H1 (cell line): ENCODE data around the gene SLC8A1. TPM values are rescaled to one million over a fixed set of nuclear protein-coding genes. Genes with fewer than 3 reads are reported as not detected.

Experiments used
- CTCF ChIA-PET: fragments of 300-600 bp; sonication (Branson Sonifier 250); formaldehyde crosslinking; loops from one replicate; lab custom pipeline; 2021; ENCODE audit not compliant: partially characterized antibody; lab: Charles Lee
- POLR2A ChIA-PET: fragments of 300-600 bp; sonication (Branson Sonifier 250); formaldehyde crosslinking; loops from one replicate; lab custom pipeline; 2021; ENCODE audit warnings: inconsistent platforms; ENCODE audit not compliant: partially characterized antibody; lab: Charles Lee
- DNase-seq, 2 experiments: peaks; one replicate each; pipeline versions ENCODE4 v3.0.0 to v3.0.0-alpha.2; 2010 to 2022; ENCODE audit warnings: low spot score in 2 of 2, low read depth in 1 of 2, mixed read lengths in 1 of 2
- FAIRE-seq: peaks from 2 replicates; lab custom pipeline; 2011; peaks lifted over from hg19 to GRCh38; lab: Jason Lieb, UNC
- H2AFZ ChIP-seq: 2 replicates; pipeline ENCODE4 v1.8.1; 2012; ENCODE audit warnings: low read length, inconsistent platforms
- H2AK5ac ChIP-seq: 2 replicates; pipeline ENCODE4 v1.6.1; 2013; ENCODE audit warnings: low read depth, low read length
- H2BK120ac ChIP-seq: replicated peaks from 2 replicates; pipeline ENCODE3; 2013; ENCODE audit warnings: low read depth, low read length, inconsistent platforms
- H2BK12ac ChIP-seq: 2 replicates; pipeline ENCODE4 v1.6.1; 2013; ENCODE audit warnings: low read depth, low read length
- H2BK15ac ChIP-seq: 2 replicates; pipeline ENCODE4 v1.6.1; 2013; ENCODE audit warnings: low read length
- H2BK20ac ChIP-seq: 2 replicates; pipeline ENCODE4 v1.6.1; 2013; ENCODE audit warnings: low read length
- H2BK5ac ChIP-seq: 2 replicates; pipeline ENCODE4 v1.6.1; 2013; ENCODE audit warnings: low read depth, low read length
- H3K14ac ChIP-seq: 2 replicates; pipeline ENCODE4 v1.6.1; 2013; ENCODE audit warnings: inconsistent platforms; ENCODE audit not compliant: insufficient read length
- H3K18ac ChIP-seq: 2 replicates; pipeline ENCODE4 v1.6.1; 2013; ENCODE audit warnings: low read length; ENCODE audit errors: extremely low read depth
- H3K23ac ChIP-seq: 2 replicates; pipeline ENCODE4 v1.6.1; 2013; ENCODE audit warnings: inconsistent platforms; ENCODE audit not compliant: insufficient read length
- H3K23me2 ChIP-seq: 2 replicates; pipeline ENCODE4 v1.6.1; 2013; ENCODE audit warnings: low read depth, low read length
- H3K27ac ChIP-seq: 2 replicates; pipeline ENCODE4 v1.6.1; 2011; ENCODE audit warnings: low read depth, low read length, inconsistent platforms
- H3K27me3 ChIP-seq, 4 experiments: replicated peaks in 1 of 4; 1 replicate in 1 of 4; 2 replicates in 3 of 4; pipeline versions ENCODE4 v1.6.1 to v1.8.1; 2011 to 2013; ENCODE audit warnings: low read length in 3 of 4, mild to moderate bottlenecking in 3 of 4, inconsistent platforms in 2 of 4, mixed read lengths in 2 of 4, moderate library complexity in 1 of 4; ENCODE audit not compliant: control insufficient read depth in 3 of 4, insufficient read depth in 3 of 4; ENCODE audit errors: extremely low read depth in 1 of 4
- H3K36me3 ChIP-seq, 4 experiments: 2 replicates each; pipeline versions ENCODE4 v1.6.1 to v1.8.1; 2011 to 2013; ENCODE audit warnings: mild to moderate bottlenecking in 4 of 4, low read length in 3 of 4, moderate library complexity in 2 of 4, control low read depth in 1 of 4, inconsistent platforms in 1 of 4; ENCODE audit not compliant: insufficient read depth in 4 of 4, control insufficient read depth in 2 of 4
- H3K4ac ChIP-seq: replicated peaks from 2 replicates; pipeline ENCODE3; 2013; ENCODE audit warnings: low read length, low read depth, mixed read lengths, inconsistent platforms; ENCODE audit not compliant: insufficient read length
- H3K4me1 ChIP-seq, 4 experiments: replicated peaks in 1 of 4; 1 replicate in 1 of 4; 2 replicates in 3 of 4; pipeline versions ENCODE4 v1.6.1 to v1.8.1; 2011 to 2013; ENCODE audit warnings: low read length in 3 of 4, inconsistent platforms in 2 of 4, mixed read lengths in 1 of 4; ENCODE audit not compliant: insufficient read depth in 4 of 4, control insufficient read depth in 3 of 4
- H3K4me2 ChIP-seq, 2 experiments: 2 replicates each; pipeline versions ENCODE4 v1.6.1 to v1.8.1; 2011 to 2013; ENCODE audit warnings: low read depth in 2 of 2, low read length in 2 of 2, control low read depth in 1 of 2, inconsistent platforms in 1 of 2, mild to moderate bottlenecking in 1 of 2; ENCODE audit not compliant: insufficient read depth in 1 of 2
- H3K4me3 ChIP-seq, 4 experiments: fragments of 200-600, 300-600 bp in 1 of 4; sonication (generic), shearing (Covaris generic), sonication (Bioruptor Twin) in 1 of 4; 2 replicates each; pipeline versions ENCODE4 v1.5.1 to v1.8.1; 2011 to 2016; ENCODE audit warnings: low read length in 4 of 4, low read depth in 3 of 4, control low read depth in 2 of 4, inconsistent platforms in 2 of 4, mild to moderate bottlenecking in 2 of 4, mixed read lengths in 1 of 4, moderate library complexity in 1 of 4; ENCODE audit not compliant: insufficient read depth in 2 of 4; ENCODE audit errors: extremely low read depth in 1 of 4
- H3K56ac ChIP-seq: replicated peaks from 2 replicates; pipeline ENCODE3; 2013; ENCODE audit warnings: low read depth, mild to moderate bottlenecking, mixed read lengths, low read length, inconsistent platforms; ENCODE audit not compliant: insufficient read length
- H3K79me1 ChIP-seq: 2 replicates; pipeline ENCODE4 v1.6.1; 2013; ENCODE audit warnings: low read depth, low read length, control low read depth
- H3K79me2 ChIP-seq, 2 experiments: 2 replicates each; pipeline versions ENCODE4 v1.6.1 to v1.8.1; 2012 to 2013; ENCODE audit warnings: low read length in 2 of 2, mild to moderate bottlenecking in 2 of 2, inconsistent platforms in 1 of 2; ENCODE audit not compliant: insufficient read depth in 2 of 2, control insufficient read depth in 1 of 2
- H3K9ac ChIP-seq, 4 experiments: replicated peaks in 1 of 4; 1 replicate in 1 of 4; 2 replicates in 3 of 4; pipeline versions ENCODE4 v1.6.1 to v1.8.1; 2011 to 2013; ENCODE audit warnings: low read depth in 3 of 4, low read length in 3 of 4, control low read depth in 2 of 4, mild to moderate bottlenecking in 2 of 4, moderate library complexity in 2 of 4, inconsistent platforms in 1 of 4; ENCODE audit errors: extremely low read depth in 1 of 4
- H3K9me3 ChIP-seq, 2 experiments: 2 replicates each; pipeline versions ENCODE4 v1.6.1 to v1.8.1; 2012 to 2013; ENCODE audit warnings: mild to moderate bottlenecking in 2 of 2, moderate library complexity in 2 of 2, control low read depth in 1 of 2, inconsistent platforms in 1 of 2, low read depth in 1 of 2, low read length in 1 of 2, mixed read lengths in 1 of 2; ENCODE audit not compliant: insufficient read depth in 2 of 2
- H4K20me1 ChIP-seq, 2 experiments: replicated peaks in 1 of 2; 2 replicates each; pipeline versions ENCODE3 to v1.8.1; 2011 to 2013; ENCODE audit warnings: inconsistent platforms in 2 of 2, low read length in 2 of 2, mild to moderate bottlenecking in 1 of 2; ENCODE audit not compliant: insufficient read depth in 2 of 2, control insufficient read depth in 1 of 2
- H4K5ac ChIP-seq: 2 replicates; pipeline ENCODE4 v1.6.1; 2013; ENCODE audit warnings: low read length, low read depth, mixed read lengths, inconsistent platforms; ENCODE audit not compliant: insufficient read length
- H4K8ac ChIP-seq: 2 replicates; pipeline ENCODE4 v1.8.0; 2013; ENCODE audit warnings: mild to moderate bottlenecking, moderate library complexity, low read length, inconsistent platforms; ENCODE audit not compliant: insufficient read depth; ENCODE audit errors: extremely low read depth
- H4K91ac ChIP-seq: replicated peaks from 2 replicates; pipeline ENCODE3; 2013; ENCODE audit warnings: low read length, mixed read lengths, inconsistent platforms; ENCODE audit not compliant: insufficient read length
- BACH1 ChIP-seq: IDR thresholded peaks from 2 replicates; pipeline ENCODE4 v1.6.1; 2012; ENCODE audit warnings: low read length, improper control_type of control experiment
- BRCA1 ChIP-seq: IDR thresholded peaks from 2 replicates; pipeline ENCODE4 v1.6.1; 2012; ENCODE audit warnings: low read depth, low read length, improper control_type of control experiment
- CEBPB ChIP-seq: IDR thresholded peaks from 2 replicates; pipeline ENCODE4 v1.6.1; 2012; ENCODE audit warnings: low read depth, low read length
- CHD1 ChIP-seq: IDR thresholded peaks from 2 replicates; pipeline ENCODE4 v1.6.1; 2012; ENCODE audit warnings: low read depth, low read length, improper control_type of control experiment
- CTBP2 ChIP-seq: IDR thresholded peaks from 2 replicates; pipeline ENCODE4 v1.7.0; 2011; ENCODE audit warnings: borderline replicate concordance, mild to moderate bottlenecking, moderate library complexity, mixed read lengths, low read length; ENCODE audit not compliant: insufficient read depth, insufficient read length
- FOSL1 ChIP-seq: IDR thresholded peaks from 2 replicates; pipeline ENCODE4 v1.6.1; 2011; ENCODE audit warnings: mild to moderate bottlenecking, low read depth, low read length, moderate library complexity; ENCODE audit not compliant: insufficient read depth
- GABPA ChIP-seq: IDR thresholded peaks from 2 replicates; pipeline ENCODE4 v1.6.1; 2011; ENCODE audit warnings: mild to moderate bottlenecking, low read length, moderate library complexity, borderline replicate concordance; ENCODE audit not compliant: insufficient read depth
- KDM4A ChIP-seq: IDR thresholded peaks from one replicate; pipeline ENCODE4 v1.7.1; 2012; ENCODE audit warnings: low read depth, mild to moderate bottlenecking, moderate library complexity, low read length, inconsistent platforms; ENCODE audit not compliant: severe bottlenecking
- MAFK ChIP-seq: IDR thresholded peaks from 2 replicates; pipeline ENCODE4 v1.6.1; 2012; ENCODE audit warnings: low read depth, mild to moderate bottlenecking, improper control_type of control experiment, low read length
- NRF1 ChIP-seq: IDR thresholded peaks from 2 replicates; pipeline ENCODE4 v1.6.1; 2011; ENCODE audit warnings: mild to moderate bottlenecking, low read depth, low read length, improper control_type of control experiment
- POLR2A ChIP-seq, 2 experiments: IDR thresholded peaks; 1 replicate in 1 of 2; 2 replicates in 1 of 2; pipeline ENCODE4 v1.6.1; 2011; ENCODE audit warnings: low read depth in 2 of 2, low read length in 2 of 2, mild to moderate bottlenecking in 2 of 2; ENCODE audit errors: control extremely low read depth in 1 of 2
- POLR2AphosphoS5 ChIP-seq: IDR thresholded peaks from 2 replicates; pipeline ENCODE4 v1.6.1; 2011; ENCODE audit warnings: low read depth, low read length
- TBP ChIP-seq: IDR thresholded peaks from 2 replicates; pipeline ENCODE4 v1.6.1; 2011; ENCODE audit warnings: low read depth, low read length, improper control_type of control experiment
- ZNF274 ChIP-seq: IDR thresholded peaks from 2 replicates; pipeline ENCODE4 v1.7.0; 2012; ENCODE audit warnings: low read length, borderline replicate concordance; ENCODE audit errors: extremely low read depth
- WGBS, 2 experiments: shearing (Covaris generic) in 1 of 2; methylation state at CpG; one replicate each; pipeline versions ENCODE4 v1.1.6 to v1.1.7; 2013 to 2015; ENCODE audit warnings: low lambda C conversion rate in 2 of 2, mixed read lengths in 2 of 2, inconsistent platforms in 1 of 2, low coverage in 1 of 2, missing lambda C conversion rate in 1 of 2; ENCODE audit not compliant: insufficient replicate concordance in 2 of 2, insufficient coverage in 1 of 2, insufficient read length in 1 of 2; ENCODE audit errors: extremely low coverage in 1 of 2, missing lambda C conversion rate in 1 of 2; 5-methylcytosine and 5-hydroxymethylcytosine counted together
- polyA plus RNA-seq, 7 experiments: library from polyadenylated mRNA; depleted of rRNA in 3 of 7; stranded (reverse) in 5 of 7; unstranded in 2 of 7; fragments of >200 nt in 5 of 7; fragments of 200-250 nt in 2 of 7; gene quantifications; 1 replicate in 5 of 7; 2 replicates in 1 of 7; 4 replicates in 1 of 7; pipeline versions ENCODE4 v1.2.1 to v1.2.3, GENCODE V29; 2011 to 2013; ENCODE audit warnings: missing spikeins in 2 of 7, mixed read lengths in 2 of 7
- total RNA-seq: library from RNA; stranded (reverse); fragmentation: NEBNext Ultra II Directional; extraction: Animal tissue kit (Norgen Biotek cat#: 25700); gene quantifications from 2 replicates; pipeline ENCODE4 v1.2.1, GENCODE V29; 2021

Gene SLC8A1
- total and polyA plus RNA-seq, 2 of the 8 experiments (the other 6 are each of a cell fraction or from before 2014, with no cell fraction given): 0.68 to 3.6 TPM

DNA sequence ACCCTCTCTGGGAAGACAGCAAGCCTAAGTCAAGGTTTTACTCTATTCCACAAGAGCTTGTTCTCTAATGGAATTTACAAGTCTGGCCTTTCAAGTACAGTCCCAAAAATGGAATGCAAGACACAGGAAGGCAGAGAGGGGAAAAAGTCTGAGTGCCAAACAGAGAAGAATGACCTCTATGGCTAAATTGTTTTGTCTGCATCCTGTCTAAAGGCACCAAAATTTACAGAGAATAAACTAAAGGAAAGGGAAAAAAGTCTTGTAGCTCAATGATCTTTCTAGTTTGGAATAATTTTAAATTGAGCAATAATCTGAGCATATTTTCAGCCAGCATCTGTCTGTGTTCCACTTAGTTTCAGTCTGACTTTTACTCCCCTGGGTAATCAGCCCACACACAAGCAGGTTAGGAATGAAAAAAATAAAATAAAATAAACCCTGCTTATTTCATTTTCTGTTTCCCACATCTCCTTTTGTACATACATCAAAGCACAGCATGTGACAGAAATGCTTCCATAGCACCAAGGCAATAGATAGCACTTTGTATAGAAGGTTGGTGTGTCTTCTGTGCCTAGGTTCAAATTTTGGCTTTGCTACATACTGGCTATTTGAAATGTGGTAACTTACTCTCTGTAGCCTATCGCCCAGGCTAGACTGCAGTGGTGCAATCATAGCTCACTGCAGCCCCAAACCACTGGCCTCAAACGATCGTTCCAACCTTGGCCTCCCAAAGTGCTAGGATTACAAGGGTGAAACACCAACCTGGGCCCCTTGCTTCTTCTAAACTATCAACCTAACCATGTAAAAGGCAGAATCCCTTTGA is 105.1 kb downstream of the SLC8A1 start:
- H3K36me3 ChIP-seq: no peaks in the 10 kb centered on the region
- H2BK5ac ChIP-seq: no peak overlapping the region
- DNase-seq: no peak
- no peak overlapping the region for H3K23ac ChIP-seq
- H3K4ac ChIP-seq: no peak overlapping the region
- no peaks in the 10 kb centered on the region for H3K4me1 ChIP-seq
- no peak overlapping the region for H3K4me3 ChIP-seq
- no peaks in the 10 kb centered on the region for H3K27me3 ChIP-seq
- no peak overlapping the region for H2BK15ac ChIP-seq
- no peaks in the 10 kb centered on the region for H3K79me1 ChIP-seq
- no peak overlapping the region for H3K27ac ChIP-seq
- H2BK12ac ChIP-seq: no peak overlapping the region
- no peak overlapping the region for H2AK5ac ChIP-seq
- H4K5ac ChIP-seq: no peak overlapping the region
- no peak overlapping the region for H3K56ac ChIP-seq
- H3K14ac ChIP-seq: no peak overlapping the region
- no peaks in the 10 kb centered on the region for H4K20me1 ChIP-seq
- ChIA-PET CTCF (interaction anchor here (1.1 kb wide), 1 partner anchor 133 kb away, joined by 3 read pairs; no protein-coding TSS in a partner anchor), POLR2A (no interaction called here)
- WGBS, 2 experiments: 100% methylated on average over 3 of the region's 3 CpGs; no CpG with 5 or more reads in 1 of the 2 experiments
- no peak overlapping the region for H2BK20ac ChIP-seq
- H3K23me2 ChIP-seq: no peaks in the 10 kb centered on the region
- no peak overlapping the region for H3K4me2 ChIP-seq
- H3K9me3 ChIP-seq: no peaks in the 10 kb centered on the region
- no peak for FAIRE-seq
- H3K9ac ChIP-seq: no peak overlapping the region
- H2AFZ ChIP-seq: no peak overlapping the region
- H3K18ac ChIP-seq: no peak overlapping the region
- H2BK120ac ChIP-seq: no peak overlapping the region
- H3K79me2 ChIP-seq: no peaks in the 10 kb centered on the region
- H4K91ac ChIP-seq: no peak overlapping the region
- no peak overlapping the region; the same call in 1 of the 2 replicates for H4K8ac ChIP-seq
- TF ChIP-seq ZNF274: no peak
- TF ChIP-seq BRCA1: no peak
- TF ChIP-seq POLR2A (IDR thresholded peaks at IDR 0.05; ENCODE audit: control extremely low read depth in 1 of 2, low read depth in 2 of 2, low read length in 2 of 2): no peak
- no peak for TF ChIP-seq BACH1
- no peak for TF ChIP-seq CEBPB
- TF ChIP-seq POLR2AphosphoS5: no peak
- TF ChIP-seq TBP: no peak
- no peak for TF ChIP-seq NRF1
- no peak for TF ChIP-seq GABPA
- TF ChIP-seq FOSL1: no peak
- no peak for TF ChIP-seq KDM4A
- TF ChIP-seq CHD1: no peak
- TF ChIP-seq MAFK: no peak
- no peak for TF ChIP-seq CTBP2
